ENCODE data around the gene DNAH1.

DNA sequence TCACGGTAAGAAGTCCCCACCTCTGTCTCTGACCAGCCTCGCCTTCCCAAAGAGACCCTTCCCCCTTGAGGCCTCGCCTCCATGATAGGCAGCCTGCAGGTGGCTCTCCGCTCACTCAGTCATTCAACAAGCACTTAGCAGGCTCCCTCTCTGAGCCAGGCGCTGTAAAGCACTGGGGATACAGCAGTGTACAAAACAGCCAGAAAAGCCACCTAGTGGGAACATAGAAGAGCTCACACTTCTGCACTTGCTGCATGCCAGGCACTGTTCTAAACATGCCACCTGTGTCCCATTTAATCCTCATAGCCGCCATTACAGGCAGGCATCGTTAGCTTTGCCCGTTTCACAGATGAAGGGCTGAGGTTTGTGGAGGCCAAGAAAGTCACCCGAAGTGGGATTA, 72.8 kb downstream of the DNAH1 start:
- TF ChIP-seq, protein P1, sequence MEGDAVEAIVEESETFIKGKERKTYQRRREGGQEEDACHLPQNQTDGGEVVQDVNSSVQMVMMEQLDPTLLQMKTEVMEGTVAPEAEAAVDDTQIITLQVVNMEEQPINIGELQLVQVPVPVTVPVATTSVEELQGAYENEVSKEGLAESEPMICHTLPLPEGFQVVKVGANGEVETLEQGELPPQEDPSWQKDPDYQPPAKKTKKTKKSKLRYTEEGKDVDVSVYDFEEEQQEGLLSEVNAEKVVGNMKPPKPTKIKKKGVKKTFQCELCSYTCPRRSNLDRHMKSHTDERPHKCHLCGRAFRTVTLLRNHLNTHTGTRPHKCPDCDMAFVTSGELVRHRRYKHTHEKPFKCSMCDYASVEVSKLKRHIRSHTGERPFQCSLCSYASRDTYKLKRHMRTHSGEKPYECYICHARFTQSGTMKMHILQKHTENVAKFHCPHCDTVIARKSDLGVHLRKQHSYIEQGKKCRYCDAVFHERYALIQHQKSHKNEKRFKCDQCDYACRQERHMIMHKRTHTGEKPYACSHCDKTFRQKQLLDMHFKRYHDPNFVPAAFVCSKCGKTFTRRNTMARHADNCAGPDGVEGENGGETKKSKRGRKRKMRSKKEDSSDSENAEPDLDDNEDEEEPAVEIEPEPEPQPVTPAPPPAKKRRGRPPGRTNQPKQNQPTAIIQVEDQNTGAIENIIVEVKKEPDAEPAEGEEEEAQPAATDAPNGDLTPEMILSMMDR (IDR thresholded peaks at IDR 0.05), result no peak
- no peak for TF ChIP-seq EZH2 (IDR thresholded peaks at IDR 0.05; ENCODE audit: borderline replicate concordance, insufficient read depth, low read depth, low read length, poor library complexity, severe bottlenecking)
